ENCODE results near the gene PLET1. TPM values are rescaled to one million over a fixed set of nuclear protein-coding genes. Genes with fewer than 3 reads are reported as not detected.

PLET1 gene
- total RNA-seq, 1 experiment from 2014 or later, result not detected

DNA sequence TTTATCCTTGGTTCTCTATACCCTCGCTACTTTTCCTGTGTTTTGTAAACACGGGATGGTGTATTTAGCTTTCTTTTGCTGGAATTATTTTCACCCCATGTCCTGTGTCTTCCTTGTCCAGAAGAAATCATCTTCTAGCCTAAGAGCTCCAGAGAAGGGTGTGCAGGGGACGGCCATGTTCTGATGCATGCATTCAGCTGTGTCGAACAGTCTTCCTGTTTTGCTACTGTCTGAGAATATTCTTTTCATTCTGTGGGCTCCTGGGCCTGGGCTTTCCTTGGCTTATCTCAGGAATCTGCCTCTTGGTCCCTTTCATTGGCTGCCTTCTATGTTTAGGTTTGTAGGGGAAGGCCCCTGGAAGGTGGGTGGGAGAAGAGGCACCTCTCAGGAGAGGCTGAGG is 10.6 kb upstream of the PLET1 start:
- Histone ChIP-seq H3K79me2 (ENCODE audit: insufficient read depth, low read length) (no peaks in the 10 kb centered on the region), H2BK20ac (ENCODE audit: low read depth, low read length, poor library complexity, severe bottlenecking) (no peak overlapping the region), H3K9me3 (ENCODE audit: control insufficient read depth, low read depth, low read length) (no peaks in the 10 kb centered on the region), H3K79me1 (ENCODE audit: insufficient read depth, low read depth, low read length, poor library complexity, severe bottlenecking) (no peaks in the 10 kb centered on the region), H2BK5ac (ENCODE audit: insufficient read length, low read length) (no peak overlapping the region), H3K4me2 (ENCODE audit: insufficient read depth, insufficient read length, low read length) (no peak overlapping the region), H3K18ac (ENCODE audit: insufficient read length, low read depth, low read length) (no peak overlapping the region), H4K20me1 (ENCODE audit: control insufficient read depth, insufficient read depth, insufficient read length) (no peaks in the 10 kb centered on the region), H2AFZ (ENCODE audit: low read length) (no peak overlapping the region), H3K9ac (ENCODE audit: extremely low read depth, insufficient read length, low read length) (no peak overlapping the region), H4K5ac (ENCODE audit: insufficient read length, low read depth, low read length) (no peak overlapping the region), H3K23me2 (ENCODE audit: insufficient read length, low read depth, low read length, poor library complexity, severe bottlenecking) (no peaks in the 10 kb centered on the region), H2AK5ac (ENCODE audit: insufficient read length, low read length) (no peak overlapping the region), H2BK120ac (ENCODE audit: low read depth, low read length, poor library complexity, severe bottlenecking) (no peak overlapping the region), H3K4me1 (ENCODE audit: insufficient read depth, low read length) (no peaks in the 10 kb centered on the region; the same call in 1 of the 2 replicates), H3K23ac (ENCODE audit: insufficient read length, low read depth, low read length) (no peak overlapping the region), H2BK15ac (ENCODE audit: low read depth, low read length) (no peak overlapping the region), H4K91ac (ENCODE audit: insufficient read length, low read depth, low read length) (no peak overlapping the region), H3K14ac (ENCODE audit: insufficient read depth, low read length) (no peak overlapping the region), H3K27me3 (ENCODE audit: insufficient read depth, low read length) (no peaks in the 10 kb centered on the region), H3T11ph (ENCODE audit: low read length) (no peak overlapping the region), H3K56ac (ENCODE audit: insufficient read length, low read depth, low read length) (no peak overlapping the region), H3K27ac (ENCODE audit: insufficient read length, low read depth, low read length) (no peak overlapping the region), H3K4ac (ENCODE audit: low read depth, low read length) (no peak overlapping the region), H2BK12ac (ENCODE audit: insufficient read length, low read depth, low read length) (no peak overlapping the region), H4K8ac (replicated peaks; ENCODE audit: insufficient read length, low read depth, low read length) (no peak overlapping the region)
- no peak for DNase-seq
- WGBS (ENCODE audit: extremely low coverage, insufficient read length, low lambda C conversion rate), result no CpG with 5 or more reads among the region's 4 CpGs
- peaks cover 10 to 17% of the 10 kb centered on the region in 2 experiments for H3K4me1 Mint-ChIP-seq
- no peaks in the 10 kb centered on the region; the same call in none of the 2 replicates for H3K27me3 Mint-ChIP-seq (ENCODE audit: low read depth)
- TF ChIP-seq, protein P1, sequence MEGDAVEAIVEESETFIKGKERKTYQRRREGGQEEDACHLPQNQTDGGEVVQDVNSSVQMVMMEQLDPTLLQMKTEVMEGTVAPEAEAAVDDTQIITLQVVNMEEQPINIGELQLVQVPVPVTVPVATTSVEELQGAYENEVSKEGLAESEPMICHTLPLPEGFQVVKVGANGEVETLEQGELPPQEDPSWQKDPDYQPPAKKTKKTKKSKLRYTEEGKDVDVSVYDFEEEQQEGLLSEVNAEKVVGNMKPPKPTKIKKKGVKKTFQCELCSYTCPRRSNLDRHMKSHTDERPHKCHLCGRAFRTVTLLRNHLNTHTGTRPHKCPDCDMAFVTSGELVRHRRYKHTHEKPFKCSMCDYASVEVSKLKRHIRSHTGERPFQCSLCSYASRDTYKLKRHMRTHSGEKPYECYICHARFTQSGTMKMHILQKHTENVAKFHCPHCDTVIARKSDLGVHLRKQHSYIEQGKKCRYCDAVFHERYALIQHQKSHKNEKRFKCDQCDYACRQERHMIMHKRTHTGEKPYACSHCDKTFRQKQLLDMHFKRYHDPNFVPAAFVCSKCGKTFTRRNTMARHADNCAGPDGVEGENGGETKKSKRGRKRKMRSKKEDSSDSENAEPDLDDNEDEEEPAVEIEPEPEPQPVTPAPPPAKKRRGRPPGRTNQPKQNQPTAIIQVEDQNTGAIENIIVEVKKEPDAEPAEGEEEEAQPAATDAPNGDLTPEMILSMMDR (conservative IDR thresholded peaks at IDR 0.05), result no peak
- no peaks in the 10 kb centered on the region for H3K36me3 Mint-ChIP-seq (ENCODE audit: insufficient read depth in 1 of 3, low read depth in 3 of 3)
- no peak overlapping the region for H3K4me3 Mint-ChIP-seq
- H3K27ac Mint-ChIP-seq, result peak overlapping the region in 1 of 3 experiments; percentile 90; a peak in 2 of 7 replicates
- H3K9me3 Mint-ChIP-seq, result no peaks in the 10 kb centered on the region
